Tibial nerve (tissue), 3 donors: Measurements from ENCODE around the gene PLCD4.

Source experiments
- CTCF ChIP-seq, 5 experiments: fragments of 200-600 bp in 3 of 5; fragments of 450-650 bp in 2 of 5; sonication (generic) in 3 of 5; IDR thresholded peaks; one replicate each; pipeline ENCODE4 v1.5.1; 2016 to 2019; ENCODE audit warnings: antibody characterized with exemption in 5 of 5, mild to moderate bottlenecking in 3 of 5, moderate library complexity in 2 of 5
- POLR2A ChIP-seq, 2 donors: fragments of 450-650 bp; IDR thresholded peaks; one replicate each; pipeline ENCODE4 v1.6.1; 2017; ENCODE audit warnings: antibody characterized with exemption in 2 of 2, mild to moderate bottlenecking in 2 of 2, moderate library complexity in 2 of 2

GRCh38 chr2:218615868-218616315 is 8.2 kb downstream of the PLCD4 start:
- TF ChIP-seq CTCF (IDR thresholded peaks at IDR 0.05) (no peak), POLR2A (IDR thresholded peaks at IDR 0.05) (no peak)
